Type B pancreatic cell (in vitro differentiated cells): ENCODE results near the gene SUPT3H. TPM values are rescaled to one million over a fixed set of nuclear protein-coding genes. Genes with fewer than 3 reads are reported as not detected.

Source experiments
- DNase-seq: peaks from one replicate; pipeline ENCODE4 v3.0.0; 2021; ENCODE audit warnings: mixed read lengths; ENCODE audit not compliant: unreplicated experiment; ENCODE audit errors: extremely low spot score
- H3K27ac Mint-ChIP-seq: 2 replicates; pipeline ENCODE4 v1.8.0; 2021; ENCODE audit warnings: mild to moderate bottlenecking, mixed read lengths
- H3K27me3 Mint-ChIP-seq: 2 replicates; pipeline ENCODE4 v1.8.0; 2021; ENCODE audit warnings: mixed read lengths
- H3K36me3 Mint-ChIP-seq: 2 replicates; pipeline ENCODE4 v1.8.0; 2021; ENCODE audit warnings: mixed read lengths
- H3K4me1 Mint-ChIP-seq: one replicate; pipeline ENCODE4 v1.8.0; 2021; ENCODE audit warnings: mixed read lengths; ENCODE audit not compliant: unreplicated experiment
- H3K4me3 Mint-ChIP-seq: 2 replicates; pipeline ENCODE4 v1.8.0; 2021; ENCODE audit warnings: mild to moderate bottlenecking, mixed read lengths
- H3K9me3 Mint-ChIP-seq: 2 replicates; pipeline ENCODE4 v1.8.0; 2021; ENCODE audit warnings: mixed read lengths
- total RNA-seq: library from RNA; stranded (reverse); gene quantifications from 2 replicates; pipeline ENCODE4 v1.2.1, GENCODE V29; 2021; ENCODE audit warnings: low replicate concordance
- TF ChIP-seq, protein P1 (sequence below): fragments of 200-600 bp; sonication (generic); conservative IDR thresholded peaks from 2 replicates; pipeline ENCODE4 v1.5.0; 2021; ENCODE audit warnings: antibody characterized with exemption, mild to moderate bottlenecking

Gene SUPT3H
- total RNA-seq, 1 donor from 2014 or later: 18.4 TPM

DNA sequence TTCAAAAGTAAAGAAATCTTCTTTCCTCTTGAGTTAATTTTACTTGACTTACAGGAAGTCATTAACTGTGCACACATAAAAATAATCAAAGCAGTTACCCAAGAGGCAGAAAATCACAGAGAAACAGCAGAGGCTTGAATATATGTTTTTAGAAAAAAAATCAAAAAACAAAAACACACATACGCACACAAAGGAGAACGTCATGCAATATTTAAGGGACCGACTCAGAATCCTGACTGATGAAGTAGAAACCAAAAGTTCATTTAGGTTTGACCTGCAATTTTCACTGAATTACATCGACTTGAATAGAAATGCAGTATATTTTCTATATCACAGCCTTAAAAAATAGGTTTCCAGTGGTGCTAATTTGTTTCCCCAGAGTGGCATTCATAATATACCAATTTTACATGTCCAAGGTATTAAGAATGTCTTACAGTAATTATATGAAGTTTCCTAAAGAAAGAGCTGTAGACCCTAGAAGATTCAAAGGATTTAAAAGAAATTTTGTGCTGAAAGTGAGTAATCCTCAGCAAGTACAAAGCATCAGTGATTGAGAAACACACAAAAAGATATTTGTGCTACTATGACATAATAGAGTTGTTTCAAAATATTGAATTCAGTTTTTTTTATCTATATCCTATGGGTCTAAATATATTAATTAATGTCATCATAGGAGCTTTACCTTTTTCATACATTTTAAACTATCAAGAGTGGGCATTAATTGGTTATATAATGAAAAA, 408.1 kb downstream of the SUPT3H start:
- no peak overlapping the region for H3K27ac Mint-ChIP-seq
- no peak overlapping the region for H3K4me3 Mint-ChIP-seq
- H3K4me1 Mint-ChIP-seq: peaks cover 23% of the 10 kb centered on the region
- peaks cover 4% of the 10 kb centered on the region for H3K36me3 Mint-ChIP-seq
- DNase-seq: no peak
- TF ChIP-seq, protein P1, sequence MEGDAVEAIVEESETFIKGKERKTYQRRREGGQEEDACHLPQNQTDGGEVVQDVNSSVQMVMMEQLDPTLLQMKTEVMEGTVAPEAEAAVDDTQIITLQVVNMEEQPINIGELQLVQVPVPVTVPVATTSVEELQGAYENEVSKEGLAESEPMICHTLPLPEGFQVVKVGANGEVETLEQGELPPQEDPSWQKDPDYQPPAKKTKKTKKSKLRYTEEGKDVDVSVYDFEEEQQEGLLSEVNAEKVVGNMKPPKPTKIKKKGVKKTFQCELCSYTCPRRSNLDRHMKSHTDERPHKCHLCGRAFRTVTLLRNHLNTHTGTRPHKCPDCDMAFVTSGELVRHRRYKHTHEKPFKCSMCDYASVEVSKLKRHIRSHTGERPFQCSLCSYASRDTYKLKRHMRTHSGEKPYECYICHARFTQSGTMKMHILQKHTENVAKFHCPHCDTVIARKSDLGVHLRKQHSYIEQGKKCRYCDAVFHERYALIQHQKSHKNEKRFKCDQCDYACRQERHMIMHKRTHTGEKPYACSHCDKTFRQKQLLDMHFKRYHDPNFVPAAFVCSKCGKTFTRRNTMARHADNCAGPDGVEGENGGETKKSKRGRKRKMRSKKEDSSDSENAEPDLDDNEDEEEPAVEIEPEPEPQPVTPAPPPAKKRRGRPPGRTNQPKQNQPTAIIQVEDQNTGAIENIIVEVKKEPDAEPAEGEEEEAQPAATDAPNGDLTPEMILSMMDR: no peak
- peaks cover 7% of the 10 kb centered on the region for H3K9me3 Mint-ChIP-seq
- H3K27me3 Mint-ChIP-seq: no peaks in the 10 kb centered on the region

DNA sequence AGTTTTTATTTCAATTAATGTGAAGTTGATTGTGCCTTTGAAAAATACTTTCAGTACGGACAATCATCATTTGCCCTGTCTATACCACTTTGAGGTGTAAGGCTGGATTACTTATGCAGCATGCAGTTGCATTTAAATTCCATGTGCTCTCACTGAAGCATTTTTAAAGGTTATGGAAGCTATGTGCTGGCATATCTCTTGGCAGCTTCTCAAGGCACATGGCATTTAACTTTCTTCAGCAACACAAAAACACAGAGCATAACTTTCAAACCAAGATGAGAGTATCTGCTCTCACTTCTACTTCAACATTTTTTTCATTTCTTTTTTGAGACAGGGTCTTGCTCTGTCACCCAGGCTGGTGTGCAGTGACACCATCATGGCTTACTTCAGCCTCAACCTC, 410.3 kb downstream of the SUPT3H start:
- no peak for DNase-seq
- TF ChIP-seq, protein P1: no peak
- Mint-ChIP-seq H3K4me3 (no peak overlapping the region), H3K9me3 (no peaks in the 10 kb centered on the region), H3K27ac (no peak overlapping the region), H3K36me3 (no peaks in the 10 kb centered on the region), H3K4me1 (peaks cover 23% of the 10 kb centered on the region), H3K27me3 (no peaks in the 10 kb centered on the region)

DNA sequence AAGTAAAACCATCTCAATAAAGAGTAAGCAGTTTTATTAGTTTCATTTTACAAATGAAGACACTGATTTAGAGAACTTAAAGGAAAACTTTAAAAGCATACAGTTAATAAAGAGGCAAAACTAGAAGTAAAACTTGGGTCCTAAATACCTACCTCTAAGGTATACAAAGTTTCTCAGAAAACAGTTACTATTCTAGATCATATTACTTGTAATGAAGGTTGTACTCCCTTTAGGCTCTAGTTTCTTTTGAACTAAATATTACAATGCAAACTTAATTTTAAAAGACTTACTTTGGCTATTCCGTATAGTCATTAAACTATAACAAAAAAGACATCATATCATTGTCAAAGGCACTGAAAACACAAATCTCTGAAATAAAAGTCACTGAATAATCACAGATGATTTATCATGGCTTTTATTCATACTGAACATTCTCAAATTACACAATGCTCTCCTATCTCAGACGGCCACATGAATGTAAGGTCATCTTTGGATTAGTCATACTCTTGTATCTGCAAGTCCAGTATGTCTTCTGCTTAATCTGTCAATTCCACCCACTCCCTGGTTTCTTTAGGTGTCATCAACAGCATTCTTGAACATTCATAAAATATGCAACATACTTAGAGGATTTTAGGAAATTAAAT, 411.2 kb downstream of the SUPT3H start:
- no peak for DNase-seq
- H3K9me3 Mint-ChIP-seq: no peaks in the 10 kb centered on the region
- H3K4me3 Mint-ChIP-seq: no peak overlapping the region
- no peaks in the 10 kb centered on the region for H3K36me3 Mint-ChIP-seq
- TF ChIP-seq, protein P1: no peak
- no peak overlapping the region for H3K27ac Mint-ChIP-seq
- H3K27me3 Mint-ChIP-seq: no peaks in the 10 kb centered on the region
- H3K4me1 Mint-ChIP-seq: peaks cover 23% of the 10 kb centered on the region

DNA sequence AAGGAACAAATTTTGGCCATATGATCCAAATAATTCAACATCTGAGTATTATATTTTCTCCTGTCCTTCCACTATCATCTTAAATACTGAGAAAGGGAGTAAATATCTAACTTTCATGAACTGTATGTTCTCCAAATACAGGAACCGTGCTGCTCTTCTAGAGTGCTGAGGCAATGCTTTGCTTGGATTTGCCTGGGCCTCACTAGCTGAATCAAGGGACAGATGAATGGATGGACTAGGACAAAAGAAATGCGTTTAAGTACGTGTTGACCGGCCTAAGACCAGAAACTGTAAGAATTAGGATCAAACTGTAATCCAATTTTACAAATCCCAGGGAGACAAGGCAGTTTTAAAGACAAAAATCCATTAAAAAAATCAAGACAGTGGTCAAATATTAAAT, 412.0 kb downstream of the SUPT3H start:
- no peak for DNase-seq
- Mint-ChIP-seq H3K36me3 (no peaks in the 10 kb centered on the region), H3K27me3 (no peaks in the 10 kb centered on the region), H3K4me3 (no peak overlapping the region), H3K4me1 (peaks cover 23% of the 10 kb centered on the region), H3K9me3 (no peaks in the 10 kb centered on the region), H3K27ac (no peak overlapping the region)
- TF ChIP-seq, protein P1: no peak

DNA sequence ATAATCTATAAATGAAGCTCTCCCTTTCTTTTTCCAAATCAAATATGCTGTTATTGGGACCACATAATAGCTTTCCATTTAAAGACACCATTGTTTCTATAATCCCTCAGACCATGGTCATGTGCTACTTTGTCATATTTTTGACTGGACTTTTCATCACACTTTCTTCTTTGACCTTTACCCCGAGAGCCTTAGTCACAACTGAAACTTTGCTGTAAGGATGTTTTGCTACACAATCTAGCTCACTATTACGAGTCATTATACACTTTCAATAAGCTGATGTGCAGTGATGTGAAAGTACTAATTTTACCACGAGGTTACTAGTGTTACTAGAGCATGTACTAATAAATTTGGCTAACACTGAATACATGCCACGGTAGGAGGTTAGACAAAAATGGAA, 416.8 kb downstream of the SUPT3H start:
- H3K27ac Mint-ChIP-seq: no peak overlapping the region
- TF ChIP-seq, protein P1: no peak
- H3K9me3 Mint-ChIP-seq: peaks cover 4% of the 10 kb centered on the region
- DNase-seq: no peak
- peaks cover 3% of the 10 kb centered on the region for H3K4me1 Mint-ChIP-seq
- no peaks in the 10 kb centered on the region for H3K36me3 Mint-ChIP-seq
- no peaks in the 10 kb centered on the region for H3K27me3 Mint-ChIP-seq
- H3K4me3 Mint-ChIP-seq: no peak overlapping the region
